SK-N-SH treated with all-trans-retinoic acid at 6 μM for 48 hours (cell line): ENCODE results near the gene ZNF441.

ENCODE experiments used
- ARNTL ChIP-seq: fragments of 450-650 bp; formaldehyde crosslinking; IDR thresholded peaks from 2 replicates; pipeline ENCODE4 v1.5.0; 2020; ENCODE audit warnings: low read depth, mild to moderate bottlenecking, moderate library complexity, borderline replicate concordance
- BACH2 ChIP-seq: fragments of 250-450 bp; sonication (Bioruptor Pico); IDR thresholded peaks from 2 replicates; pipeline ENCODE4 v1.9.0; 2021; ENCODE audit warnings: mild to moderate bottlenecking, borderline replicate concordance
- CREB5 ChIP-seq: fragments of 250-450 bp; sonication (Bioruptor Pico); IDR thresholded peaks from 2 replicates; pipeline ENCODE4 v1.5.1; 2020; ENCODE audit warnings: low read depth, mild to moderate bottlenecking, moderate library complexity
- CSRNP3 ChIP-seq: fragments of 250-450 bp; sonication (Bioruptor Pico); IDR thresholded peaks from 2 replicates; pipeline ENCODE4 v1.5.1; 2021; ENCODE audit warnings: mild to moderate bottlenecking, moderate library complexity
- GLIS3 ChIP-seq: fragments of 250-450 bp; sonication (Bioruptor Pico); IDR thresholded peaks from 2 replicates; pipeline ENCODE4 v1.5.0; 2020; ENCODE audit warnings: mild to moderate bottlenecking, moderate library complexity
- OSR1 ChIP-seq: fragments of 250-450 bp; sonication (Bioruptor Pico); IDR thresholded peaks from 2 replicates; pipeline ENCODE4 v1.8.0; 2022; ENCODE audit warnings: moderate library complexity, mild to moderate bottlenecking, inconsistent platforms
- PATZ1 ChIP-seq: fragments of 250-450 bp; sonication (Bioruptor Pico); IDR thresholded peaks from 2 replicates; pipeline ENCODE4 v1.8.0; 2020; ENCODE audit warnings: mild to moderate bottlenecking, moderate library complexity, borderline replicate concordance
- TCF4 ChIP-seq: fragments of 250-450 bp; sonication (Bioruptor Pico); IDR thresholded peaks from 2 replicates; pipeline ENCODE4 v1.8.0; 2021; ENCODE audit warnings: mild to moderate bottlenecking, moderate library complexity, borderline replicate concordance
- ZFP30 ChIP-seq: fragments of 450-650 bp; formaldehyde crosslinking; IDR thresholded peaks from 2 replicates; pipeline ENCODE4 v1.5.0; 2022; ENCODE audit warnings: mild to moderate bottlenecking, moderate library complexity
- ZNF70 ChIP-seq: fragments of 450-650 bp; formaldehyde crosslinking; IDR thresholded peaks from 2 replicates; pipeline ENCODE4 v1.5.0; 2020; ENCODE audit warnings: mild to moderate bottlenecking, moderate library complexity
- ZNF8 ChIP-seq: fragments of 450-650 bp; formaldehyde crosslinking; IDR thresholded peaks from 2 replicates; pipeline ENCODE4 v1.5.0; 2020; ENCODE audit warnings: mild to moderate bottlenecking, moderate library complexity

DNA sequence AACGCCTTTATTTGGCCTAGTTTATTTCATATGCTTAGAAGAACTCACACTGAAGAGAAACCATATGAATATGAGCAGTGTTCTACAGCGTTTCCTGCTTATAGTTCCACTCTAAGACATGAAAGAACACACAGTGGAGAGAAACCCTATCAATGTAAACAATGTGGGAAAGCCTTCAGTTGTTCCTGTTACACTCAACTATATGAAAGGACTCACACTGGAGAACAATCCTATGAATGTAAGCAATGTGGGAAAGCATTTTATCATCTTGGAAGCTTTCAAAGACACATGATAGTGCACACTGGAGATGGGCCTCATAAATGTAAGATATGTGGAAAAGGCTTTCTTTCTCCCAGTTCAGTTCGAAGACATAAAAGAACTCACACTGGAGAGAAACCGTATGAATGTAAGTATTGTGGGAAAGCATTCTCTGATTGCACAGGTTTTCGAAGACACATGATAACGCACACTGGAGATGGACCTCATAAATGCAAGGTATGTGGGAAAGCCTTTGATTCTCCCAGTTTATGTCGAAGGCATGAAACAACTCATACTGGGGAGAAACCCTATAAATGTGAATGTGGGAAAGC lies 13.7 kb downstream of the ZNF441 start:
- TF ChIP-seq ARNTL (CRISPR knock-in tag): no peak
- no peak for TF ChIP-seq CREB5 (CRISPR knock-in tag)
- TF ChIP-seq OSR1 (CRISPR knock-in tag): no peak
- no peak for TF ChIP-seq BACH2 (CRISPR knock-in tag)
- no peak for TF ChIP-seq ZNF8 (CRISPR knock-in tag)
- no peak for TF ChIP-seq CSRNP3 (CRISPR knock-in tag)
- no peak for TF ChIP-seq ZNF70
- no peak for TF ChIP-seq PATZ1 (CRISPR knock-in tag)
- TF ChIP-seq TCF4 (CRISPR knock-in tag): no peak
- TF ChIP-seq ZFP30 (CRISPR knock-in tag): no peak
- TF ChIP-seq GLIS3: no peak
